GM19043 (cell line): ENCODE results near the gene TLE6.
"Not testable (repeated sequence)": the region's sequence is repeated elsewhere in the genome, so short reads cannot be mapped to it uniquely, and the experiment has no call there.

Experiments used
- ATAC-seq: cut with Tn5 transposase; IDR thresholded peaks from one replicate; pipeline ENCODE4 v1.9.1; 2021; ENCODE audit warnings: low read depth; ENCODE audit not compliant: unreplicated experiment

TLE6 gene

GRCh38 chr19:2973229-2973628, 4.1 kb upstream of the TLE6 start:
- no peak for ATAC-seq

- no peak for ATAC-seq
Measured at GRCh38 chr19:2974342-2975041, 2.9 kb upstream of the TLE6 start.

- no peak for ATAC-seq
Measured at GRCh38 chr19:2976609-2977000, 759 bp upstream of the TLE6 start.

- ATAC-seq, result no peak
Measured at GRCh38 chr19:2977746-2978138, 378 bp downstream of the TLE6 start.

GRCh38 chr19:2978166-2978767, 903 bp downstream of the TLE6 start:
- no peak for ATAC-seq

GRCh38 chr19:2978772-2979171, 1.4 kb downstream of the TLE6 start:
- no peak for ATAC-seq

- ATAC-seq, result no peak
Measured at GRCh38 chr19:2981898-2982297, 4.5 kb downstream of the TLE6 start.

- ATAC-seq, result no peak
Measured at GRCh38 chr19:2982561-2982960, 5.2 kb downstream of the TLE6 start.

- ATAC-seq, result no peak
Measured at GRCh38 chr19:2982983-2983350, 5.6 kb downstream of the TLE6 start.

- no peak for ATAC-seq
Measured at GRCh38 chr19:2983351-2984214, 6.2 kb downstream of the TLE6 start.

GRCh38 chr19:2984215-2984528, 6.8 kb downstream of the TLE6 start:
- no peak for ATAC-seq

- no peak for ATAC-seq
Measured at GRCh38 chr19:2986951-2987524, 9.7 kb downstream of the TLE6 start.

GRCh38 chr19:2987797-2988196, 10.4 kb downstream of the TLE6 start:
- no peak for ATAC-seq

- ATAC-seq, result no peak
Measured at GRCh38 chr19:2988568-2988967, 11.2 kb downstream of the TLE6 start.

GRCh38 chr19:2989236-2989946, 12.0 kb downstream of the TLE6 start:
- ATAC-seq, result no peak

- ATAC-seq, result not testable (repeated sequence)
Measured at GRCh38 chr19:2992333-2992732, 15.0 kb downstream of the TLE6 start.

- no peak for ATAC-seq
Measured at GRCh38 chr19:2992958-2993357, 15.6 kb downstream of the TLE6 start.

- no peak for ATAC-seq
Measured at GRCh38 chr19:2993579-2993978, 16.2 kb downstream of the TLE6 start.

GRCh38 chr19:2994588-2995131, 17.3 kb downstream of the TLE6 start:
- ATAC-seq, result no peak

- no peak for ATAC-seq
Measured at GRCh38 chr19:2997720-2998119, 20.4 kb downstream of the TLE6 start.

- ATAC-seq, result no peak
Measured at GRCh38 chr19:2998642-2999041, 21.3 kb downstream of the TLE6 start.
